Activated effector memory CD4-positive, alpha-beta T cell treated with anti-CD3 and anti-CD28 coated beads, Interleukin-2, amount 50 U/mL, for 16 hours (primary cell): ENCODE data around the gene IVD.
"Not testable (repeated sequence)": the region's sequence is repeated elsewhere in the genome, so short reads cannot be mapped to it uniquely, and the experiment has no call there.

ENCODE experiments used
- DNase-seq: peaks from one replicate; pipeline ENCODE4 v3.0.0-alpha.2; 2020

The IVD gene

DNA sequence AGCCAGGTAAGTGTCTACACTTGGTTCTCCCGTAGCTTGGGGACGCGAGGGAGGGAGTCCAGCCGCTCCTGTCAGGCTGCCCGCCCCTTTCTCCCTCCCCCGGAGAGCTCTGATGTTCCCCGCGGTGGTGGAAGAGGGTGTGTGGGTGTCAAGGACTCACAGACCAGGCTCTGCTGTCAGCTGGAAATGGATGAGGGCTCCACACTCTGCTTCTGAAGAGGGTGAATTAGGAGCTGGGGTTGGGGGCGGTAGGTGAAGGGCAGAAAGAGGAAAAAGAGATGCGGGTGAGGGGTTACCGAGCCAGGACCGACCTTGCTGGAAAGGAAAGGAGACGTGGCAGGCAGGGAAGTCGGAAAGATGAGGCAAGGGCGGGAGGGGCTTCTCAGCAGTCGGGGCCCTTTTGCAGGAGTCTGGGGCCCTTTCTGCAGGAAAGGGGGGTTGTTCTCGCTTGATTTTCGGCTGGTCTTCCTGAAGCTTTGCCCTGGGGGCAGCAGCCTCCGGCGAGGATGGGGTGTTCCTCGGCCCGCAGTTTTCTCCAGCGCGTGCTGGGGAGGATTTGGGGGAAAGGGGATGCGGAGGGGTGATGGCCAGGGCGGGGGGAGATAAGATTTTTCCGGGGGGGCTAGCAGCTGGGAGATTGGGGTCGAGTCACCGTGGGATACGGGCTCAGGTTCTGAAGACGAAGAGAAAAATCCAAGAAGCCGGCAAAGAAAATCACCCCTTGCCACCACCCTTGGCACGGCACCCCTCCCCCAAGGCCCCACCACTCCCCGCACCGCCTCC is 34.6 kb downstream of the IVD start:
- peak; percentile 79 for DNase-seq

DNA sequence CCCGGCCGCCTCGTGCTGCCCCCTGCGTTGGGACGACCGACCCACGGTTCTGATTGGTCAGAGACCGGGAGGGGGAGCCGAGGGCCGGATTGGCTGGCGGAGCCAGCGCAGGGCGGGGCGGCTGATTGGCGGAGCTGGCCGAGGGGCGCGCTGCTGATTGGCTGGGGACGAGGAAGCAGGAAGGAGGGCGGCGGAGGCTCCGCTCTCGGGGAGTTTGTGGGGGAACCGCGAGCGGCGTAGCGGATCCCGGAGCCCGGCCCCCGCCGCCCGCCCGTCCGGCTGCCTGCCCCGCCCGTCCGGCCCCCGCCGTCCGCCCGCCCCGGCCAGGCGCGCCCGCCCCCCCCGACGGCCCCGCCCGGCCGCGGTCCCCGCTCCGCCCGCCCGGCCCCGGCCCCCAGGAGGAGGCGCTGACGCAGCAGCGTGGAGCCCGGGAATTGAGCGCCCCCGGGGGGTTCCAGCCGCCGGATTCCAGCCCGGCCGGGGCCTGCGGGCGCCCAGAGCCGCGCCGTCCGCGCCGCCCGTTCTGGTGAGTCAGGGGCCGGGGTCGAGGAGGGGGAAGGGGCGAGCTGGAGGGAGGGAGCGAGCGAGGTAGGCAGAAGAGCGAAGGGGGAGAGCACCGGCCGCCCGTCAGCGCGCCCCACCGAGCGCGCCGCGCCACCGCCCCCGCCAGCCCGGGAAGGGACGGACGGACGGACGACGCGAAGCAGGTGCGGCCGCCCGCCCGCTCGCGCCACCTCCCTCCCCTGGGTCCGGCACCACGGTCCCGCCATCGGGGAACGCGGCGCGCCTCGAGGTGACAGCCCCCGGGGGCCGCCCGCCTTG is 35.4 kb downstream of the IVD start, which contains the start of gene BAHD1:
Gene BAHD1 (plus strand): TSS at position 211 of the 822 bp plus-strand sequence. CDS start 17,512 bp downstream, outside the sequence.
- DNase-seq = peak; percentile 98

DNA sequence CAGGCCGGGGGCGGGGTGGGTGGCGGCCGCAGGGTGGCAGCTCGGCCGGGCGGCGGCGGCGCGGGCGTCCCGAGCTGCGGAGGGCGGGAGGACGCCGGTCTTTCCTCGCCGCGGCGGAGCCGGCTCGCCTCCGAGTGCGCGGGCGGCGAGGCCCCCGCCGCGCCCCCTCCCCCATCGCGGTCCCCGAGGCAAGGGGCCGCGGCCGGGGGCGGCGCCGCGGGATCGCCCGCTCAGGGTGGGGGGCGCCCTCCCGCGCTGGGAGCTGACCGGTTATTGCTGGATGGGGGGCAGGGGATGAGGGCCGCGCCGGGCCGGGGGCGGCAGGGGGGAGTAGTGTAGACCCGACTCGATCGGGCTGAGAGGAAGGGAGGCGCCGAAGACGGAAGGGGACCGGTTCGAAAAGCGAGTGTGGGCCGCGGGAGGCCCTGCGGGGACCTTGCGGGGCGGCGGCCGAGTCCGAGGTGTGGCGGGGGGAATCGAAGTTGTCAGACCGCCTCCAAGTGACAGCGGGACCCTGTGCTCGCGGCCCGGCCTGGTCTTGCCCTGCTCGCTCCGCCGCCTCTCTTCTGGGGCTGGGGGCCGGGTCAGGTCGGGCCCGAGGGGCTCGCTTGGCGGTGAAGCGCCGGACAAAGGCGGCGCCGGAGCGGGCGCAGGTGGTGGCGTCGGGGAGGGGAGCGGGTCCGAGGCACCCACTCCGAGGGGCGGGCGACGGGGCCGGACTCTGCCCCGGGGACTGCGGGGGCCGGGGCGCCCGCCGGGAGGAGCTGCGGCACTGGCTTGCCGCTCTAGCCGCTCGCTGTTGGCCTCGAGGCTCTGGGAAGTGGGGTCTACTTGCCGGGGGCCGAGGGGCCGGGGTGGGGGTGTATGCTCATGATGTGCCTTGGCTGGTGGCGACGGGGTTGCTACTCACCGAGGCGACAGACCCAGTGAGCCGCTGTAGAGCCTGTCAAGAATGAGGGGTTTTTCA is 36.3 kb downstream of the IVD start:
- peak; percentile 72 for DNase-seq

DNA sequence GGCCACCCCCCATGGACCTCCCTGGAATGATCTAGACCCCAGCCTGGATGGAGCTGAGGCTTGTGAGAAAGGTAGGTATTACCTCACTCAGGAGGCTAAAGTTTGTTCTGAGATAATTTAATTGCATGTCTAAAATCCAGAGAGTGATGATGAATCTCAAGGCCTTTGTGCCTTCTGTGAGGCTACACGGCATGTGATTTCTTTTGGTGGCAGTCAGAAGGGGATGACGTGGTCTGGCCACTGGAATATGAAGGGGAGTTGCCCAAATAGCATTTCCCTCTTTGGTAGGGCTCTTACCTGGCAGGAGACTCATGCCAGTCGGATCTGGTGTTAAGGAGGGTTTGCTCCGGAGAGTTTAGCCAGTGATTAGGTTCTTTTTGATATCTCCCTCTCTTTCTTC is 37.7 kb downstream of the IVD start:
- DNase-seq = no peak

DNA sequence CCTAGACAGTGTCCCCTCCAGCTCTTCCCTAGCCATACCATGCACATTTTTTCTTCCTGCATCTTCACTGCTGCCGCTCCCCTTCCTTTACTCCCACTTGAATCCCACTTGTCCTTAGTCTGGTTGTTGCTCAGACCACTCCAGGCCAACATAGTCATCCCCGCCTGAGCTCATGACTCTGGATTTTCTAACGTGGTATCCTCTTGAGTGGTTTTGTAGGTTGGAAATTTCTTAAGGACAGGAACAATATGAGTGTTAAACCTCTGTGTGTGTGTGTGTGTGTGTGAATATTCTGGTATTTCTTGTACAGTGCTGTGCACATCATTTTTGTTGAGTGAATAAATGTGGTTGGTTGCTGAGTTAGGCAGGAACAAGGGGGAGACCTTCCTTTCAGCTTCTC is 38.3 kb downstream of the IVD start:
- no peak for DNase-seq

DNA sequence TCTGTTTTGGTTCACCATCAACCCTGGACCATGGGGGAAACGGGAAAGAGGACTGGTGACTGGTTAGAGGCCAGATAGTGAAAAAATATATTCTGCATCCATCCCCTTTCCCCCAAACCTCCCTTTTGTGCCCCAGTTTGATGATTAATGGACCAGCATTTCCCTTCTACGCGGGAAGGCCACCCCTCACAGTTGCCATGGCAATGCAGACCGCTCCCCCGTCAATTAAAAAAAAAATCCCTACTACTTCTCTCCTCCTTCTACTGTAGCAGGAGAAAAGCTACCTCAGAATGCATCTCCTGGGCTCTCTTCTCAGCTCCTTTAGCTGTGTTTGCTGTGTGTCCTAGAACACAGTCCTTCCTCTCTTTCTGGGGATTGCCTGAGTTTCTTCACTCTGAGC is 39.1 kb downstream of the IVD start:
- DNase-seq = no peak

DNA sequence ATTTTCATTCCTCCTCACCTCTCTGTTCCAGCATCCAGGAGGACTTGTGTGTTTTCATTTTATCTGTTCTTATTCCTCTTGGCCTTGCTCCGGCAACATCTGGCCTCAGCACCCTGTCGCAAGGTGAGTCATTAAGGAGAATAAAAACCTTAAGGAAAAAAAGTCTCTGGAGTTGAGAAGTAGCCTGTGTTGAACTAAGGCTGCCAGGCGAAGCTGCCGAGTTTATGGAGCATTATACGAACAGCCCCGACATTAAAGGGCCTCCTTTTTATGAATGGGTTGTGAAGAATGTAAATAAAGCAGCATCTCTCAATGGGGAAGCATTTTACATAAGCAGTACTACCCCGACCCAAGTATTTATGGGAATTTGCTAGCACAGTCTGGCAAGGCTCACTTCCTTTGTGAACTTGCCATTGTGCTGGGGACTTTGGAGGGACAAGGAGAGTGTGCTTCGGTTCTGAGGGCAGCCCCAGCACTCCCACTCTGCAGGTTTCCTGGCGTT is 39.9 kb downstream of the IVD start:
- DNase-seq = no peak

DNA sequence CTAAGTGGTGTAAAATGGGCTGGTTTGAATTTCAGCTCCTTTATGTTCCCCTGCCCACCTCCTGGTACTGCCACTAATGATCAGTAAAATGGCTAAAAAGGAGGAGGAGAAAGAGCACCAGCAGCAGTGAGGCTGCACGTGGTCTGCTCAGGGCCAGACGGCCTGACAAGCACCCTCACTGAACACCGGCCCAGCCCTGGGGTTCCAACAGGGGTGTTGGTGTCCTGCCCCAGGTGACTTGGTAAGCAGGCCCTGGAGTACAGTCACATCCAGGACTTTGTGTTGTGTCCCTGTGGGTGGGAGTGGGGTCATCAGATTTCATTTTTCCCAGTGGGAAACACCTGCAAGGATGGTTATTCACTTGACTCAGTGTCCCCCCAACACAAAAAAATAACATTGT is 40.5 kb downstream of the IVD start:
- no peak for DNase-seq

DNA sequence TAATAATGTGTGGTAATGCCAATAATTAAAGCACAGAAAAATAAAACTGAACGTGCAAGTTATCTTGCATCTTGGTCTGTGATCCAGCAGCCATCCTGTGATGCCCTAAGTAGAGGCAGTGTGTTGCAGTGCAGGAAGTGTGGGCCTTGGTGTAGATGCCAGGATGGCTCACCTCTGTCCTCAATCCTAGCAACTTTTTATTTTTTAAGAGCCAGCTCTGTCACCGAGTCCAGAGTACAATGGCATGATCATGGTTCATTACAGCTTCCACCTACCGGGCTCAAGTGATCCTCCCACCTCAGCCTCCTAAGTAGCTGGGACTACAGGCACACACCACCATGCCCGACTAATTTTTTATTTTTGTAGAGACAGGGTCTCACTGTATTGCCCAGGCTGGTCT is 42.8 kb downstream of the IVD start:
- no peak for DNase-seq

DNA sequence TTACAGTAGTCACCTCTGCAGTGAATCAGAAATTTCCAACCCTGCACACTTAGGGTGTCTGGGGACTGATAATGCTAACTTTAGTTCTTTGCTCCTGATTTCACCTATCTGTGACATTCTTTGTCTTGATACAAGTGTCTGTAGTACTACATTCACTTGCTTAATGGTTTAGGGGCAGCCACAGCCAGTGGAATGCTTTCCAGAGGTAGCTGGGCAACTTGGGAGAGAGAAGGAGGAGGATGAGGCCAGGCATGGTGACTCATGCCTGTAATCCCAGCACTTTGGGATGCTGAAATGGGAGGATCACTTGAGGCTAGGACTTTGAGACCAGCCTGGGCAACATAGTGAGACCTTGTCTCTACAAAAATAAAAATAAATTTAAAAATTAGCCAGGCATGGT is 43.7 kb downstream of the IVD start:
- no peak for DNase-seq

DNA sequence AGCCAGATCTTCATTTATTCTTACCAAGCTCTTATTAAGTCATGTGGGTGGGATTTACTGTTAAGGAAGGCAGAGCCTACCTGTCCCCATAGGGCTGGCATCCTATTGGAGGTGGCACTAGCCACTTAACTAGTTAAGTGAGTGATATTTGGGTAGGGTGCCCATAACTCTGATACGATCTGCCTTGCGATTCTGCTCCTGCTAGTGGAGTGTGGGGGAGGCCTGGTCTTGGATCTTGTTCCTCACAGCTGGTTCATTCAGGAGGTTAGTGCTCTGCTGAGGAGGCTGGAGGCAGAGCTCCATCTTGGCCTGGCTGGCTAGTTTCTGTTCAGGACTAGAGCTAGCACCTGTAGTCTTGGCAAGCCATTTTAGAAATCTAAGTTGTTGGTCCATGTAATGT is 44.5 kb downstream of the IVD start:
- DNase-seq = no peak

DNA sequence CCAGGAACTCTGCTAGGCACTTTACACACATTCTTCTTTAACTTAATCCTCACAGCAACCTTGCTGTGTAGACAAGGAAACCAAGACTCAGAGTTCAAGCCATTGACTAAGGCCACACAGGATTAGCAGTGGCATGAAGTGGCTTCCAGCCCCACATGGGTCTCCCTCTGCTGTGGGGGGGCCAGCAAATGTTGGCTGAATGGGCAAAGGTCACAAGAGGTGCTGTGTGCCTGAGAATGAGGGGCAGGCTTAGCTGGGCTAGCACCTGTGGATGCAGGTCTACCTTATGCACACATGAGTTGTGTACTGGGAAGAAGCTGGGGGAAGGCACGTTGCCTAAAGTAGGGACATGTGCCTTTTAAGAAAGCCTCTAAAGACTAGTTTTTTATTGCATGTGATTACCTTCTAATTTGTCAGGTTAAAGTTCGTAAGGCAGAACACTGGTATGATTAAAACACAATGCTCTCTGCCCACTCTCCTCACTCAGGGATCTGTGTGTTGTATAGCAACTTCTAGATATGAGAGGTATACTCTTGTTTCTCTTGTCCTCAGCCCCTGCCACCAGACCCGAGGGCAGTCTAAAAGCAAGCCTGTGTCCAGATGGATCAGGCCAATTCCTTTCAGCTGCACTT is 46.0 kb downstream of the IVD start:
- DNase-seq = no peak

DNA sequence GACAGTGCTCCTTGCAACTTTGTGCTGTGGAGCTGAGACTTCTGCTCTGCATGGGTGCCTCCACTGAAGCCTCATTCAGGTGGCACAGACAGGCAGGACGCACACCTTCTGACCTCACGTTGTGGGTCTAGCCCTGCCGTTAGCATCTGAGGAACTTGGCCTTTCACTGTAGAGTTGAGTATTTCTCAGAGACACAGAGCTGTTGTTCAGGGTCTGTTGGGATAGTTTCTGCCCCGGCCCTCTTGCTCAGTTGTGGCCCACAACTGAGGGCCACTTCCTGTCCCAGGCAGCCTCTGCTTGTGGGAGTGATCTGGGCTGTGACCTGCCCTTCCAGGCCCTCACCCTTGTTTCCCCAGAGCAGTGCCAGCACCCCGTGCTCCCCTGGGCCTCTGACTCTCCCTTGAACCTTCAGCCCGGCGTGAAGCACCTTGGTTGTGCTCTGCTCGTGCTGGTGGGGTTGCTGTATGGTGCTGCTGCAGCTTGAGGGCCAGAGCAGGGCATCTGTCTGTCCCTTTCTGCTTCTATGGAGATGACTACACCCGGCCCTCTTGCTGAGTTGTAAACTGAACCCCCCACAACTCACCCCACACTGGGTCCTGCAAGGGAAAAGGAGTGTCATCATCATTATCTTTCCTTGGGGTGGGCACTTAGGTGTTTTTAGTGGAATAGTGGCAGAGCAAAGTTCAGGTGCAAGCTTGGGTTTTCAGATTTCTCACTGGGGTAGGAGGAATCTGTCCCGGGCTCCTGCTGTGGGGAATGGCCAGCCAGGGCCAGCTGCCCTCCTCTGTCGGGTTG is 46.9 kb downstream of the IVD start:
- no peak for DNase-seq

DNA sequence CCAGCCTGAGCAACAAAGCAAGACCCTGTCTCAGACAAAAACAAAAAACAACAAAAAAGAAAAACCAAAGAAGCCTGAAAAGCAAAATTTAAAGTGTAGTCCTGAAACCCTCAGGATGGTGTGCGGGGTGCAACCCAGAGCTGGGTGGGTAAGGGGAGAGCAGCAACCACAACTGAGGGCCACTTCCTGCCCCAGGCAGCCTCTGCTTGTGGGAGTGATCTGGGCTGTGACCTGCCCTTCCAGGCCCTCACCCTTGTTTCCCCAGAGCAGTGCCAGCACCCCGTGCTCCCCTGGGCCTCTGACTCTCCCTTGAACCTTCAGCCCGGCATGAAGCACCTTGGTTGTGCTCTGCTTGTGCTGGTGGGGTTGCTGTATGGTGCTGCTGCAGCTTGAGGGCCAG is 48.3 kb downstream of the IVD start:
- DNase-seq = not testable (repeated sequence)

DNA sequence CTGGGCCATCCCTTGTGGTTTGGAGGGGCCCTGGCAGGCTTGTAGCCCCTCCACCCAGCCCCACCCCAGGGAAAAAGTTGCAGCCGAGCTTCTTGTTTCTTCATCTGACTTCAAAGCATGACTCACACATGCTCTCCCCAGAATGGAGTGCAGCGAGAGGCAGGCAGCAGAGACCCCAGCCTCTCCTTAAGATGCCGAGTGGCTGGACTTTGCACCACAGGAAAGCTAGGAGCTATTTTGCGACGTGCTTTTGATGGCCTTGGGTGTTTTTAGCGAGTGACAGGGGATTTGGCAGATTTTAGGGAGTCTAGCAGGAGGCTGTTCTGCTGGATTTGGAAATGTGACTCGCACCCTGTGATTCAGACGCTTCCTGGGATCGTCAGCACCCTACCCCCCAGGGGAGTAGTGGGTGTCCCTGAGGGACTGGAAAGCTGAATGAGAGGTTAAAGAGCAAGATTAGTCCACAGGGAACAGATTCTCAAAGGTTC is 49.4 kb downstream of the IVD start:
- no peak for DNase-seq

DNA sequence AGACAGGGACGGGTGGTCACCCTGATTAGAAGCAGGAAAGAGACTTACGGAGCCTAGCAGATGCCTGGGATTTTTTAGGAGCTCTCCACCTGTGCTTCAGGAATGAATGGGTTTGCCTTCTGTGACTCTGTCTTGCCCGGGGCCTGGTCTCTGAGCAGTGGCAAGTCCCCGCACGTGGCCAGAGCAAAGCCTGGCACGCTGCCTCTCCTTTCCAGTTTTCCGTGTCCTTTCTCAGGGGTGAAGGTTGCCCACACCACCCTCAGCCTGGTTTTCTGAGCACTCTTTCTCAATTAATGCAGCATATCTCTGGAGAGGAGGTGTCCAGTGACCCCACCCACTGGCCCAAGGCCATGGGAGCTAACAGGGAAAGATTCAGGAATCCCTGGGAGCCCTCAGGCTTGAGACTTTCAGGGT is 50.7 kb downstream of the IVD start:
- DNase-seq = no peak

DNA sequence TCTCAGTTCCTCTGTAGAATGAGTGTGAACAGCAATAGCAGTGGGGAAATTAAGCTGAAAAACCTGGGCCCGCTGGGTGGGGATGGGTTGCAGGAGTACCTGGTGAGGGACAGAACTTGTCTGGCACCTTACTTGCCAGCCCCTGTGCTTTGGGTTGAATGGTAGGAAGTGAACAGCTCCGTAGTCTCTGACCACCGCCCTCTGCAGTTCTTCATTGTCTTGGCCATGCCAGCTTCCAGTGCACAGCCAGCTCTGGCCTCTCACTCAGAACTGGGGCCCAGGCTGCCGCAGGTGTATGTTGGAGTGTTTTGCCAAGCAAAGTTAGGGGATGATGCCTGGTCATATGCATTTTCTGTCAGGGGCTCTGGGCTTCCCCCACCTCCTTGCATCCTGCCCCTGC is 51.1 kb downstream of the IVD start:
- no peak for DNase-seq

DNA sequence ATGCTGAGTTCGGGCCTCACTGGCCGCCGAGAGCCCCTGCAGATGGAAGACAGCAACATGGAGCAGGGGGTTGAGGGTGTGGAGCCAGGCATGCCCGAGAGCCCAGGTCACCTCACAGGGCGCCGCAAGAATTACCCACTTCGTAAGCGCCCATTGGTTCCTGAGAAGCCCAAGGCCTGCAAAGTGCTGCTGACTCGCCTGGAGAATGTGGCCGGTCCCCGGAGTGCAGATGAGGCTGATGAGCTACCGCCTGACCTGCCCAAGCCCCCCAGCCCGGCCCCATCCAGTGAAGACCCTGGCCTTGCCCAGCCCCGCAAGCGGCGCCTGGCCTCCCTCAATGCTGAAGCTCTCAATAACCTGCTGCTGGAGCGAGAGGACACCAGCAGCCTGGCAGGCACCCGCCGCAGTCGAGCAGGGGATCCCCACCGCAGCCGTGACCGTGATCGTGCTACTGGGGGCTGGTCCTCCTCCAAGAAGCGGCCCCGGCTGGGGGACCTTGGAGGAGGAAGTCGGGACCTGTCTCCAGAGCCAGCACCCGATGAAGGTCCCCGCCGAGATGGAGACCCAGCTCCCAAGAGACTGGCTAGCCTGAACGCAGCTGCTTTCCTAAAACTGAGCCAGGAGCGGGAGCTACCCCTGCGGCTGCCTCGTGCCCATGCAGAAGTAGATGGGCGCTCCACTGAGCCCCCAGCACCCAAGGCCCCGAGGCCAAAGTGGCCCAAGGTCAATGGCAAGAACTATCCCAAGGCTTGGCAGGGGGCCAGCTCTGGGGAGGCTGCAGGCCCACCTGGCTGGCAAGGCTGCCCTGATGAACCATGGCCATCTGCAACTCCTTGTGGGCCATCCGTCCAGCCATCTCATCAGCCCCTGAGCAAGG is 53.1 kb downstream of the IVD start:
- DNase-seq = no peak

DNA sequence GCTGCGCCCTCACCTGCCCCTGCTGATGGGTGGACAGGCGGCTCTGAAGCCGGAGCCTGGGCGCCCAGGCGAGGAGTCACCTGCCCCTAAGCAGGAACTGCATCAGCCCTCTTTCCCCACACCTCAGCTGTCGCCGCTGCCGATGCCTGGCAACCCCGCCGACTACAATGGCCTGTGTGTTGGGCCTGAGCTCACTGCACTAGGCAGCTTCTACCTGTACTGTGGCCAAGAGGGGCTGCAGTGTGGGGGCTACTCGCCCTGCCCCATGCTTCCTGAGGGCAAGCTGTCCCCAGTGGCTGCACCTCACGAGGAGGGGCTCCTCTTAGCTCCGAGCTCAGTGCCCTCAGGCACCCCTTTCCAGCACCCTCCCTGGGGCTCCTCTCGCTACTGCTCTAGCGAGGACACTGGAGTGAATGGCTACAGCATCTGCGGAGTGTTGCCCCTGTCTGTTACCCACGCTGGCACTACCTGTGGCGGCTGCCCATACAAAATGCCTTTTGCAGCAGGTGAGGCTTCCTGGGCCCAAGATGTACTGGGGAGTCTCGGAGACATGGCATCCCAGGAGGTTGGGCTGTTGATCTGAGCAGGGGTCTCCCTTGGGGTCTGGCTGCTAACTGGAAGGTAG is 53.9 kb downstream of the IVD start:
- no peak for DNase-seq

DNA sequence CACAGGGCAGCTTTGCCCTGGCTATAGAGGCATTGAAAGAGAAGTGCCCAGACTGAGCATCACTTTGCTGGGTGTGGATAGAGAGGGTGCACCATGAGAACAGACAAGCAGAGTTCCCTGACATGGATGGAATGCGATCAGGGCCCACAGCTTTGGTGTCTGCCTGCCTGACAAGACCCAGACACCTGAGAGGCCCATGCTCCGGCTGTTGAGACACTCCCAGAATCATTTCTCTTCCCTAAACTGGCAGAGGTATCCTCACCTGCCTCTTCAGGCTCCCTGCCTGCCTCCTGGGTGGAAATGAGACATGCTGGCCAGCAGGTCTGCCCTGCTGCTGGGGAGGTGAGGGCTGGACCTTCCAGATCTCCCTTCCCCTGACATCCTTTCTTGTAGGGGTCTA is 54.8 kb downstream of the IVD start:
- no peak for DNase-seq
